IMR-90 (cell line): ENCODE measurements around the gene RAB8A. TPM values are rescaled to one million over a fixed set of nuclear protein-coding genes. Genes with fewer than 3 reads are reported as not detected.

Experiments
- ATAC-seq: fragments of 200-7000 bp; cut with Tn5 transposase; 2 replicates; pipeline ENCODE4 v1.9.1; 2020; ENCODE audit warnings: low read depth, mild to moderate bottlenecking, moderate library complexity
- BruUV-seq: library from RNA; stranded (reverse); fragments of 400-500 nt; replicated peaks from 2 replicates; lab custom pipeline; 2021; lab: Mats Ljungman, UMichigan
- CTCF ChIA-PET: fragments of 300-600 bp; formaldehyde crosslinking; extraction: SDS; loops from one replicate; lab custom pipeline; 2021; ENCODE audit warnings: antibody characterized with exemption; lab: Yijun Ruan, JAX
- POLR2A ChIA-PET: fragments of 300-600 bp; sonication (Branson Sonifier 250); formaldehyde crosslinking; loops from one replicate; lab custom pipeline; 2022; ENCODE audit warnings: antibody characterized with exemption; ENCODE audit not compliant: unreplicated experiment; lab: Charles Lee
- DNase-seq: peaks from one replicate; pipeline ENCODE4 v3.0.0; 2013
- H2AFZ ChIP-seq: replicated peaks from 2 replicates; pipeline ENCODE3; 2013; ENCODE audit warnings: low read length, mild to moderate bottlenecking; ENCODE audit not compliant: poor library complexity
- H2AK5ac ChIP-seq: 2 replicates; pipeline ENCODE4 v1.6.1; 2013; ENCODE audit warnings: low read depth, low read length, inconsistent platforms
- H2AK9ac ChIP-seq: replicated peaks from 2 replicates; pipeline ENCODE3; 2013; ENCODE audit warnings: mild to moderate bottlenecking, low read depth, low read length, moderate library complexity; ENCODE audit not compliant: poor library complexity
- H2BK120ac ChIP-seq: 2 replicates; pipeline ENCODE4 v1.6.1; 2013; ENCODE audit warnings: low read depth, low read length, inconsistent platforms
- H2BK15ac ChIP-seq: 3 replicates; pipeline ENCODE4 v1.6.1; 2013; ENCODE audit warnings: low read depth, low read length, inconsistent platforms
- H2BK20ac ChIP-seq: 2 replicates; pipeline ENCODE4 v1.6.1; 2013; ENCODE audit warnings: low read depth, mild to moderate bottlenecking, inconsistent platforms, low read length, moderate library complexity
- H2BK5ac ChIP-seq: 2 replicates; pipeline ENCODE4 v1.6.1; 2013; ENCODE audit warnings: mild to moderate bottlenecking, low read depth, low read length, inconsistent platforms; ENCODE audit not compliant: poor library complexity, severe bottlenecking
- H3K14ac ChIP-seq: replicated peaks from 2 replicates; pipeline ENCODE4 v1.6.1; 2013; ENCODE audit warnings: low read depth, low read length, inconsistent platforms
- H3K18ac ChIP-seq: 2 replicates; pipeline ENCODE4 v1.6.1; 2013; ENCODE audit warnings: low read depth, low read length, control low read depth
- H3K23ac ChIP-seq: 2 replicates; pipeline ENCODE4 v1.6.1; 2013; ENCODE audit warnings: low read depth, low read length, inconsistent platforms
- H3K27ac ChIP-seq: 2 replicates; pipeline ENCODE4 v1.5.1; 2013; ENCODE audit warnings: mild to moderate bottlenecking, control low read depth, low read length; ENCODE audit not compliant: insufficient read depth
- H3K27me3 ChIP-seq: 2 replicates; pipeline ENCODE4 v1.6.1; 2013; ENCODE audit warnings: low read length; ENCODE audit not compliant: control insufficient read depth, insufficient read depth
- H3K36me3 ChIP-seq: 2 replicates; pipeline ENCODE4 v1.6.1; 2013; ENCODE audit warnings: low read length, mixed read lengths; ENCODE audit not compliant: control insufficient read depth, insufficient read depth
- H3K4ac ChIP-seq: 2 replicates; pipeline ENCODE4 v1.6.1; 2013; ENCODE audit warnings: low read depth, low read length, inconsistent platforms
- H3K4me1 ChIP-seq: 2 replicates; pipeline ENCODE4 v1.6.1; 2013; ENCODE audit warnings: low read length, mixed read lengths; ENCODE audit not compliant: control insufficient read depth, insufficient read depth
- H3K4me2 ChIP-seq: 2 replicates; pipeline ENCODE4 v1.6.1; 2013; ENCODE audit warnings: low read depth, mild to moderate bottlenecking, control low read depth, low read length, moderate library complexity
- H3K4me3 ChIP-seq: 2 replicates; pipeline ENCODE4 v1.5.1; 2013; ENCODE audit warnings: low read depth, mild to moderate bottlenecking, control low read depth, low read length, moderate library complexity; ENCODE audit not compliant: insufficient read depth
- H3K56ac ChIP-seq: 2 replicates; pipeline ENCODE4 v1.6.1; 2013; ENCODE audit warnings: low read length, inconsistent platforms; ENCODE audit not compliant: insufficient read depth; ENCODE audit errors: extremely low read depth
- H3K79me1 ChIP-seq, 2 experiments: 2 replicates each; pipeline ENCODE4 v1.6.1; 2013; ENCODE audit warnings: low read length in 2 of 2, inconsistent platforms in 1 of 2, low read depth in 1 of 2
- H3K9ac ChIP-seq: 2 replicates; pipeline ENCODE4 v1.6.1; 2013; ENCODE audit warnings: low read depth, low read length, control low read depth
- H3K9me1 ChIP-seq: 2 replicates; pipeline ENCODE4 v1.6.1; 2013; ENCODE audit warnings: low read length, inconsistent platforms; ENCODE audit not compliant: insufficient read depth
- H3K9me3 ChIP-seq: 2 replicates; pipeline ENCODE4 v1.6.1; 2013; ENCODE audit warnings: low read length; ENCODE audit not compliant: control insufficient read depth, insufficient read depth
- H4K20me1 ChIP-seq: 2 replicates; pipeline ENCODE4 v1.6.1; 2013; ENCODE audit warnings: low read length, inconsistent platforms; ENCODE audit not compliant: insufficient read depth
- H4K5ac ChIP-seq: 2 replicates; pipeline ENCODE4 v1.6.1; 2013; ENCODE audit warnings: mild to moderate bottlenecking, low read depth, low read length, control low read depth
- H4K8ac ChIP-seq, 2 experiments: 2 replicates each; pipeline ENCODE4 v1.6.1; 2013; ENCODE audit warnings: low read depth in 2 of 2, low read length in 2 of 2, control low read depth in 1 of 2, inconsistent platforms in 1 of 2
- H4K91ac ChIP-seq: 2 replicates; pipeline ENCODE4 v1.6.1; 2013; ENCODE audit warnings: low read depth, low read length, inconsistent platforms; ENCODE audit not compliant: insufficient read depth
- BHLHE40 ChIP-seq: fragments of 150-350 bp; IDR thresholded peaks from 2 replicates; pipeline ENCODE4 v1.6.1; 2016; ENCODE audit warnings: mild to moderate bottlenecking, low read depth, low read length
- CHD1 ChIP-seq: IDR thresholded peaks from 2 replicates; pipeline ENCODE4 v1.6.1; 2012; ENCODE audit warnings: low read depth, low read length, improper control_type of control experiment
- FOS ChIP-seq: fragments of 150-350 bp; IDR thresholded peaks from 2 replicates; pipeline ENCODE4 v1.6.1; 2016; ENCODE audit warnings: low read depth, low read length
- MAFK ChIP-seq: IDR thresholded peaks from 2 replicates; pipeline ENCODE4 v1.6.1; 2012; ENCODE audit warnings: low read depth, low read length, improper control_type of control experiment
- MAZ ChIP-seq: IDR thresholded peaks from 2 replicates; pipeline ENCODE4 v1.6.1; 2012; ENCODE audit warnings: low read depth, mild to moderate bottlenecking, low read length, improper control_type of control experiment, moderate library complexity, borderline replicate concordance
- NFE2L2 ChIP-seq: fragments of 150-350 bp; IDR thresholded peaks from 2 replicates; pipeline ENCODE4 v1.6.1; 2016; ENCODE audit warnings: low read depth, mild to moderate bottlenecking, low read length
- RAD21 ChIP-seq: IDR thresholded peaks from 2 replicates; pipeline ENCODE4 v1.6.1; 2012; ENCODE audit warnings: low read length, improper control_type of control experiment
- RFX5 ChIP-seq: IDR thresholded peaks from 2 replicates; pipeline ENCODE4 v1.8.0; 2012; ENCODE audit warnings: low read depth, mild to moderate bottlenecking, low read length, moderate library complexity
- WGBS, 2 experiments: methylation state at CpG; one replicate each; pipeline versions ENCODE4 v1.1.5 to v1.1.7; 2013; ENCODE audit warnings: missing lambda C conversion rate in 2 of 2; ENCODE audit not compliant: insufficient read length in 1 of 2; ENCODE audit errors: extremely low coverage in 2 of 2; 5-methylcytosine and 5-hydroxymethylcytosine counted together
- dilution Hi-C: fragments of 300-500 bp; cut with HindIII; formaldehyde crosslinking; loops from one replicate; pipeline ENCODE4 v1.14.3; 2018; ENCODE audit warnings: low sequenced_read_pairs; ENCODE audit not compliant: unreplicated experiment
- in situ Hi-C: fragments of 300-500 bp; cut with MboI; formaldehyde crosslinking; loops from 3 replicates; pipeline ENCODE4 v1.14.3; 2019; ENCODE audit warnings: low sequenced_read_pairs, inconsistent platforms, mixed read lengths
- intact Hi-C: fragments of 100-400 bp; cut with micrococcal nuclease; formaldehyde crosslinking; loops from 2 replicates; pipeline ENCODE4 v1.10.0; 2022
- polyA plus RNA-seq, 3 experiments: library from polyadenylated mRNA; depleted of rRNA; stranded (reverse); fragments of >200 nt; gene quantifications; 2 replicates each; pipeline ENCODE4 v1.2.3, GENCODE V29; 2012; ENCODE audit warnings: low replicate concordance in 1 of 3
- total RNA-seq: library from RNA; depleted of rRNA; stranded (reverse); fragments of >200 nt; gene quantifications from 2 replicates; pipeline ENCODE4 v1.2.3, GENCODE V29; 2012
- TF ChIP-seq, protein P1 (sequence below): fragments of 150-350 bp; IDR thresholded peaks from 2 replicates; pipeline ENCODE4 v1.6.1; 2016; ENCODE audit warnings: low read depth, mild to moderate bottlenecking, low read length, moderate library complexity, borderline replicate concordance
- TF ChIP-seq, protein P2 (sequence below): conservative IDR thresholded peaks from 2 replicates; pipeline ENCODE4 v1.5.1; 2012; ENCODE audit warnings: mild to moderate bottlenecking, low read depth, low read length, improper control_type of control experiment

Gene RAB8A
- total and polyA plus RNA-seq, 2 of the 4 experiments (the other 2 are of a cell fraction) = 64.5 to 135 TPM

DNA sequence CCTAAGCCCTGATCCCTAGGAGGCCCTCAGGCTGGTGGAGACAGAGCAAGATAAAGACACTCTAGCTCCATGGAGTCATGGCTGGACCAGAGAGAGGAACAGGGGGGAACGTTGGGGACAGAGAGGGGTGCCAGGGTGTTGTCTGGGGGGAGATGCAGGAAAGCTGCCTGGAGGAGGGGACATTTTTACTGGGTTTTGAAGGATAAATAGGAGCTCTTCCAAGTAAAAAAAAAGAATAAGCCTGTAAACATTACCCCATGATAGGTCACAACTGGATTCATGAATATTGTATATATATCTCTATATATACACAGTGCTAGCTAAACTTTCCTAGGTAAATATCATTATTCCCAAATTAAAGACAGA lies 32.5 kb downstream of the RAB8A start:
- ChIA-PET CTCF (no interaction called here), POLR2A (no interaction called here)

More for the DNA sequence above, 32.5 kb downstream of the RAB8A start:
- no peak overlapping the region for H2BK20ac ChIP-seq
- no peak overlapping the region for H2AK5ac ChIP-seq
- H2AK9ac ChIP-seq = no peak overlapping the region
- H3K27me3 ChIP-seq = no peaks in the 10 kb centered on the region; the same call in 1 of the 2 replicates
- no peak overlapping the region for H4K91ac ChIP-seq
- peaks cover 6% of the 10 kb centered on the region for H3K4me1 ChIP-seq
- H4K20me1 ChIP-seq = no peaks in the 10 kb centered on the region
- no peaks in the 10 kb centered on the region for H3K36me3 ChIP-seq
- H3K18ac ChIP-seq = no peak overlapping the region
- intact Hi-C loops (no loop called here), in situ Hi-C loops (no loop called here), dilution Hi-C loops (no loop called here)
- no peak overlapping the region for H2BK5ac ChIP-seq
- 40% methylated on average over 1 of the region's 1 CpG; no CpG with 5 or more reads in 1 of the 2 experiments for WGBS, 2 experiments
- H3K4me2 ChIP-seq = no peak overlapping the region
- H3K4ac ChIP-seq = no peak overlapping the region
- H3K4me3 ChIP-seq = no peak overlapping the region
- no peak overlapping the region for H4K5ac ChIP-seq
- TF ChIP-seq, protein P1, sequence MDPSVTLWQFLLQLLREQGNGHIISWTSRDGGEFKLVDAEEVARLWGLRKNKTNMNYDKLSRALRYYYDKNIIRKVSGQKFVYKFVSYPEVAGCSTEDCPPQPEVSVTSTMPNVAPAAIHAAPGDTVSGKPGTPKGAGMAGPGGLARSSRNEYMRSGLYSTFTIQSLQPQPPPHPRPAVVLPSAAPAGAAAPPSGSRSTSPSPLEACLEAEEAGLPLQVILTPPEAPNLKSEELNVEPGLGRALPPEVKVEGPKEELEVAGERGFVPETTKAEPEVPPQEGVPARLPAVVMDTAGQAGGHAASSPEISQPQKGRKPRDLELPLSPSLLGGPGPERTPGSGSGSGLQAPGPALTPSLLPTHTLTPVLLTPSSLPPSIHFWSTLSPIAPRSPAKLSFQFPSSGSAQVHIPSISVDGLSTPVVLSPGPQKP = no peak
- TF ChIP-seq, protein P2, sequence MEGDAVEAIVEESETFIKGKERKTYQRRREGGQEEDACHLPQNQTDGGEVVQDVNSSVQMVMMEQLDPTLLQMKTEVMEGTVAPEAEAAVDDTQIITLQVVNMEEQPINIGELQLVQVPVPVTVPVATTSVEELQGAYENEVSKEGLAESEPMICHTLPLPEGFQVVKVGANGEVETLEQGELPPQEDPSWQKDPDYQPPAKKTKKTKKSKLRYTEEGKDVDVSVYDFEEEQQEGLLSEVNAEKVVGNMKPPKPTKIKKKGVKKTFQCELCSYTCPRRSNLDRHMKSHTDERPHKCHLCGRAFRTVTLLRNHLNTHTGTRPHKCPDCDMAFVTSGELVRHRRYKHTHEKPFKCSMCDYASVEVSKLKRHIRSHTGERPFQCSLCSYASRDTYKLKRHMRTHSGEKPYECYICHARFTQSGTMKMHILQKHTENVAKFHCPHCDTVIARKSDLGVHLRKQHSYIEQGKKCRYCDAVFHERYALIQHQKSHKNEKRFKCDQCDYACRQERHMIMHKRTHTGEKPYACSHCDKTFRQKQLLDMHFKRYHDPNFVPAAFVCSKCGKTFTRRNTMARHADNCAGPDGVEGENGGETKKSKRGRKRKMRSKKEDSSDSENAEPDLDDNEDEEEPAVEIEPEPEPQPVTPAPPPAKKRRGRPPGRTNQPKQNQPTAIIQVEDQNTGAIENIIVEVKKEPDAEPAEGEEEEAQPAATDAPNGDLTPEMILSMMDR = no peak
- TF ChIP-seq NFE2L2 = no peak
- TF ChIP-seq MAFK = no peak
- TF ChIP-seq BHLHE40 = no peak
- TF ChIP-seq FOS = no peak
- TF ChIP-seq MAZ = no peak
- TF ChIP-seq RAD21 = no peak
- no peak for TF ChIP-seq RFX5
- TF ChIP-seq CHD1 = no peak
- ATAC-seq (no peak), DNase-seq (no peak)
- H2AFZ ChIP-seq = no peak overlapping the region
- H3K9ac ChIP-seq = no peak overlapping the region
- no TSS peak for BruUV-seq
- H3K27ac ChIP-seq = no peak overlapping the region
- no peak overlapping the region for H3K23ac ChIP-seq
- H3K14ac ChIP-seq = no peak overlapping the region
- H2BK120ac ChIP-seq = no peak overlapping the region
- no peak overlapping the region for H2BK15ac ChIP-seq
- H4K8ac ChIP-seq = no peak overlapping the region
- H3K79me1 ChIP-seq = no peaks in the 10 kb centered on the region
- H3K56ac ChIP-seq = no peak overlapping the region
- H3K9me1 ChIP-seq = peaks cover 11% of the 10 kb centered on the region; the same call in 1 of the 2 replicates
- no peaks in the 10 kb centered on the region for H3K9me3 ChIP-seq
